ENCODE measurements around the gene WIPF1.
A peak's percentile ranks its signal among the peaks of the same experiment; 100 is the strongest.

Gene WIPF1

DNA sequence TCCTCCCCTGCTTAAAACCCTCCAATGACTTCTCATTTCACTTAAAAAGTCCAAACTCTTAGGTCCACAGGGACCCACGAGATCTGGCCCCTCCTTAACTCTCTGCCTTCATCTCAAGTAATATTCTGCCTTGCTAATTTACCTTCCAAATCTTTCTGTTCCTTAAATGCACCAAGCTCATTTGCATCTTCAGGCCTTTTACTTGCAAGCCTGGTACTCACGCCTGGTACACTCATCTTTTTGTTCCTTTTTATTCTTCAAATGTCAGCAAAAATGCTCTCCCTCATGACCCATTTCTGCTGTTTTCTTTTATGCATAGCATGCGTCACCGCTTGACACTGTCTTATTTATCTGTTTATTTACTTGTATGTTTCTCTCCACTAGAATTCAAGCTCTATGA is 2.7 kb upstream of the WIPF1 start:
- no peaks in the 10 kb centered on the region for H3K36me3 ChIP-seq (ENCODE audit: control insufficient read depth in 2 of 2, insufficient read depth in 2 of 2, low read length in 2 of 2)
- no peak overlapping the region for H3K4me3 ChIP-seq (ENCODE audit: low read length in 2 of 2)
- H3K27ac ChIP-seq (ENCODE audit: low read depth in 2 of 2, low read length in 2 of 2), result peak overlapping the region; percentile 64
- H3K9me3 ChIP-seq (ENCODE audit: control insufficient read depth in 2 of 2, low read length in 2 of 2), result no peaks in the 10 kb centered on the region
- no peak overlapping the region for H3K9ac ChIP-seq (ENCODE audit: low read depth in 1 of 2, low read length in 2 of 2)
- no peaks in the 10 kb centered on the region for H3K27me3 ChIP-seq (ENCODE audit: control insufficient read depth in 2 of 2, insufficient read depth in 2 of 2, low read length in 2 of 2)
- peaks cover 5 to 12% of the 10 kb centered on the region in 2 donors for H3K4me1 ChIP-seq (ENCODE audit: control insufficient read depth in 2 of 2, insufficient read depth in 2 of 2, low read length in 2 of 2)

DNA sequence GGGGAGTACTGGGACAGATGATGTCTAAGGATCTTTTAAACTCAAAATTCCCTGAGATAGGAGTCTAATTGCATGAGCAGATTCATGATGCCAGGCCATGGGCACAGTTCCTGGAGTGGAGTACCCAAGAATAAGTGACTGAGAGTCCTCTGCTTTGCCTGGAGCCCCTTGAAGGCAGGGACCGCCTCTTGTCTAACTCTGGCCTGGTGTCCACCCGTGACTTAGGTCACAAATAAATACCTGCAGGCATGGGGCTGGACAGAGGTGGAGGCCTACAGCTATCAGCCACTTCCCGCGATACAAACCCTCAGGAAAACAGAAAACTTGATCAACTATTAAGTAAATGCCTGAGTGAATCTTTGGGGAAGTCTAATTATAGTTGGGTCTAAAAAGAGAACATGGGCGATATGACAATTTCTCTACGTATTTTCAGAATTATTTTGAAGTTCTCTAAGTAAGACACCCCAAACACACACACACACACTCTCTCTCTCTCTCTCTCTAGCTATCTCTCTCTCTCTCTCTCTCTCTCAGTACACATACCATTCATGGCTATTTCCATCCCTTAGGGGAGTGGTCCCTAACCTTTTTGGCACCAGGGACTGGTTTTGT is 1.8 kb upstream of the WIPF1 start:
- Histone ChIP-seq H3K27me3 (ENCODE audit: control insufficient read depth in 2 of 2, insufficient read depth in 2 of 2, low read length in 2 of 2) (no peaks in the 10 kb centered on the region), H3K4me1 (ENCODE audit: control insufficient read depth in 2 of 2, insufficient read depth in 2 of 2, low read length in 2 of 2) (peaks cover 5 to 12% of the 10 kb centered on the region in 2 donors), H3K27ac (ENCODE audit: low read depth in 2 of 2, low read length in 2 of 2) (peak overlapping the region; percentile 64), H3K9me3 (ENCODE audit: control insufficient read depth in 2 of 2, low read length in 2 of 2) (no peaks in the 10 kb centered on the region), H3K36me3 (ENCODE audit: control insufficient read depth in 2 of 2, insufficient read depth in 2 of 2, low read length in 2 of 2) (no peaks in the 10 kb centered on the region), H3K9ac (ENCODE audit: low read depth in 1 of 2, low read length in 2 of 2) (no peak overlapping the region), H3K4me3 (ENCODE audit: low read length in 2 of 2) (peak overlapping the region in 1 of 2 donors; percentile 3)

DNA sequence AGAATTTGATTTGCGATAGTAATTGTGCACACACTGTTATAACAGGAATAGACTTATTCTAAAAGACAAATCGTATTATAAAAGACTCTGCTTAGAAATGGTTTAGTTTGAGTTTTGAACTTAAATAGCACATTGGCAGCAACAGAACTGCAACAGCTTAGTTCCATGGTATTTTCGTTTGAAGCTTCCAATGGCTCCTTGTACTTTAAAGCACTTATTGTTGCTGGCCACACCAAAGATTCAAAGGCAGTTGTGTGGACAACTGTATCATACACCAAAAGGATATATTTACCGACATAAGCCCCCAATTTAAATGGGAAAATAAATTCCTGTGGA is 627 bp downstream of the WIPF1 start:
- peak overlapping the region; percentile 64 to 86 for H3K27ac ChIP-seq (ENCODE audit: low read depth in 2 of 2, low read length in 2 of 2)
- H3K4me3 ChIP-seq (ENCODE audit: low read length in 2 of 2), result peak overlapping the region; percentile 40 to 63
- no peaks in the 10 kb centered on the region for H3K9me3 ChIP-seq (ENCODE audit: control insufficient read depth in 2 of 2, low read length in 2 of 2)
- no peaks in the 10 kb centered on the region for H3K36me3 ChIP-seq (ENCODE audit: control insufficient read depth in 2 of 2, insufficient read depth in 2 of 2, low read length in 2 of 2)
- H3K4me1 ChIP-seq (ENCODE audit: control insufficient read depth in 2 of 2, insufficient read depth in 2 of 2, low read length in 2 of 2), result peaks cover 5 to 12% of the 10 kb centered on the region in 2 donors
- H3K27me3 ChIP-seq (ENCODE audit: control insufficient read depth in 2 of 2, insufficient read depth in 2 of 2, low read length in 2 of 2), result no peaks in the 10 kb centered on the region
- peak overlapping the region; percentile 42 to 55 for H3K9ac ChIP-seq (ENCODE audit: low read depth in 1 of 2, low read length in 2 of 2)

GRCh38 chr2:174595891-174596397 is 1.7 kb downstream of the WIPF1 start:
- Histone ChIP-seq H3K36me3 (ENCODE audit: control insufficient read depth in 2 of 2, insufficient read depth in 2 of 2, low read length in 2 of 2) (no peaks in the 10 kb centered on the region), H3K4me1 (ENCODE audit: control insufficient read depth in 2 of 2, insufficient read depth in 2 of 2, low read length in 2 of 2) (peaks cover 5 to 12% of the 10 kb centered on the region in 2 donors), H3K9ac (ENCODE audit: low read depth in 1 of 2, low read length in 2 of 2) (peak overlapping the region; percentile 29 to 54), H3K27ac (ENCODE audit: low read depth in 2 of 2, low read length in 2 of 2) (peak overlapping the region; percentile 59 to 86), H3K4me3 (ENCODE audit: low read length in 2 of 2) (peak overlapping the region; percentile 54 to 63), H3K9me3 (ENCODE audit: control insufficient read depth in 2 of 2, low read length in 2 of 2) (no peaks in the 10 kb centered on the region), H3K27me3 (ENCODE audit: control insufficient read depth in 2 of 2, insufficient read depth in 2 of 2, low read length in 2 of 2) (no peaks in the 10 kb centered on the region)

DNA sequence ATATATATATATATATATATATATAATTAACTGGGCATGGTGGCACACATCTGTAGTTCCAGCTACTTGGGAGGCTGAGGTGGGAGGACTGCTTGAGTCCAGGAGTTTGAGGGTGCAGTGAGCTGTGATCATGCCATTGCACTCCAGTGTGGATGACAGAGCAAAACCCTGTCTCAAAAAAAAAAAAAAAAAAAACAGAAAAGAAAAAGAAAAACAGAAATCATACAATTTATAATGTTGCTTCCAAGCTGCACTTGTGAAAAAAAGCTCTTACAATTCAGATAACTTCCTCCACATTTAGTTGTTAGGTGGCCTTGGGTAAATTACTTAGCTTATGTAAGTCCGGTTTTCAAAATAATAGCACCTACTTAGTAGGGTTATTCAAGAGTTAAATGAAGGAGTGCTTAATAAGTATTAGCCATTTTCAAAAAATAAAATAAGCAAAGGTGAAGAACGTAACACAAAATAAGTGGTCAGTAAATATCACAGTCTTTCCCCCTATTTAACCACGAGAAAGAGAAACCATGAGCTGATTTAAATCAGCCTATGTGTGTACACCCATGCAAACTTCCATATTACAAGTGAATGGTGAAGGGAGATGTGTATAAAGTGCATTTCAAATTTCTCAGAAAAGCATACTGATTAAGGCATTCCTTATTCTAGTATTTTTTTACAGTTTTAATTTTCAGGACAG is 2.3 kb downstream of the WIPF1 start:
- H3K27me3 ChIP-seq (ENCODE audit: control insufficient read depth in 2 of 2, insufficient read depth in 2 of 2, low read length in 2 of 2), result no peaks in the 10 kb centered on the region
- peak overlapping the region; percentile 59 to 86 for H3K27ac ChIP-seq (ENCODE audit: low read depth in 2 of 2, low read length in 2 of 2)
- H3K4me1 ChIP-seq (ENCODE audit: control insufficient read depth in 2 of 2, insufficient read depth in 2 of 2, low read length in 2 of 2), result peaks cover 5 to 14% of the 10 kb centered on the region in 2 donors
- H3K4me3 ChIP-seq (ENCODE audit: low read length in 2 of 2), result peak overlapping the region in 1 of 2 donors; percentile 63
- H3K9ac ChIP-seq (ENCODE audit: low read depth in 1 of 2, low read length in 2 of 2), result peak overlapping the region in 1 of 2 donors; percentile 35
- H3K9me3 ChIP-seq (ENCODE audit: control insufficient read depth in 2 of 2, low read length in 2 of 2), result no peaks in the 10 kb centered on the region
- no peaks in the 10 kb centered on the region for H3K36me3 ChIP-seq (ENCODE audit: control insufficient read depth in 2 of 2, insufficient read depth in 2 of 2, low read length in 2 of 2)

GRCh38 chr2:174594456-174594855 is 3.1 kb downstream of the WIPF1 start:
- peak overlapping the region; percentile 7 to 45 for H3K4me3 ChIP-seq (ENCODE audit: low read length in 2 of 2)
- H3K27ac ChIP-seq (ENCODE audit: low read depth in 2 of 2, low read length in 2 of 2), result peak overlapping the region; percentile 62 to 66

GRCh38 chr2:174593574-174594203 is 3.9 kb downstream of the WIPF1 start:
- Histone ChIP-seq H3K4me3 (ENCODE audit: low read length in 2 of 2) (peak overlapping the region; percentile 39 to 45), H3K4me1 (ENCODE audit: control insufficient read depth in 2 of 2, insufficient read depth in 2 of 2, low read length in 2 of 2) (peaks cover 2 to 12% of the 10 kb centered on the region in 2 donors), H3K27me3 (ENCODE audit: control insufficient read depth in 2 of 2, insufficient read depth in 2 of 2, low read length in 2 of 2) (no peaks in the 10 kb centered on the region), H3K9me3 (ENCODE audit: control insufficient read depth in 2 of 2, low read length in 2 of 2) (no peaks in the 10 kb centered on the region), H3K27ac (ENCODE audit: low read depth in 2 of 2, low read length in 2 of 2) (peak overlapping the region; percentile 66 to 79), H3K9ac (ENCODE audit: low read depth in 1 of 2, low read length in 2 of 2) (peak overlapping the region; percentile 26), H3K36me3 (ENCODE audit: control insufficient read depth in 2 of 2, insufficient read depth in 2 of 2, low read length in 2 of 2) (no peaks in the 10 kb centered on the region)

More at GRCh38 chr2:174594456-174594855, 3.1 kb downstream of the WIPF1 start:
- Histone ChIP-seq H3K4me1 (ENCODE audit: control insufficient read depth in 2 of 2, insufficient read depth in 2 of 2, low read length in 2 of 2) (peaks cover 5 to 16% of the 10 kb centered on the region in 2 donors), H3K9me3 (ENCODE audit: control insufficient read depth in 2 of 2, low read length in 2 of 2) (no peaks in the 10 kb centered on the region), H3K27me3 (ENCODE audit: control insufficient read depth in 2 of 2, insufficient read depth in 2 of 2, low read length in 2 of 2) (no peaks in the 10 kb centered on the region), H3K36me3 (ENCODE audit: control insufficient read depth in 2 of 2, insufficient read depth in 2 of 2, low read length in 2 of 2) (no peaks in the 10 kb centered on the region), H3K9ac (ENCODE audit: low read depth in 1 of 2, low read length in 2 of 2) (peak overlapping the region in 1 of 2 donors; percentile 56)

DNA sequence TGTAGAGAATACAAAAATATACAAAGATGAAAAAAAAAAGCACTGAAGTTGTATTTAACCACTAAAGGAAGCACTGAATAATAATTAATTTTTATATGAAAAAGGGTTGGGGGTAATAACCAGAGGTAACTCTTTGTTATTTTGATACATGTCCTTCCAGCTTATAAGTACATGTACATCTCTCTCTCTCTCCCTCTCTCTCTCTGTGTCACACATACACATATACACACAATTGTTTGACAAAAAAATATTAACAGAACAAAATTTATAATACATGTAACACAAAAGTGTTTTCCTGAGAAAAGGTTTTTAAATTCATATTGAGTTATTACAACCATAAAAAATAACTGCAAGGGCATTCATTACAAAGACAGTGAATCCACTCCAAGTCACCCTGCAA is 4.6 kb downstream of the WIPF1 start:
- Histone ChIP-seq H3K27ac (ENCODE audit: low read depth in 2 of 2, low read length in 2 of 2) (peak overlapping the region; percentile 61 to 69), H3K4me1 (ENCODE audit: control insufficient read depth in 2 of 2, insufficient read depth in 2 of 2, low read length in 2 of 2) (peaks cover 0 to 6% of the 10 kb centered on the region in 2 donors)

DNA sequence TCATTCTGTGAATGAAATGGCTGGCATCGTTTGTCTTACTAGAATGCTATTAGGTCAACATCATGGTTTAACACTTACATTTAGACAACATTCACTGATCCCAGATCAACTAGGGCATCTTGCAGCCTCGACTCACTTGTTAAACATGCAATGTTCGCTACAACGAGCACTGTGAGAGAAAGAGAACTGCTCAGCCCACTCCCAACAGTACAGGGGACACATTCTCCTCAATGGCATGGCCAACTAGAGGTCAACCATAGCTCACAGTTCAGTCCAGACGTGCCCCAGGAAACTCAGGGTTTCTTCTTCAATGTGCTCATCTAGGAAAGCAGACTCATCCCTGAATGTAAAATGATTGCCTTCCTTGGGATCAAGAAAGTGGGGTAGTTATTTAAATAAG is 5.9 kb downstream of the WIPF1 start:
- no peaks in the 10 kb centered on the region for H3K27me3 ChIP-seq (ENCODE audit: control insufficient read depth in 2 of 2, insufficient read depth in 2 of 2, low read length in 2 of 2)
- no peaks in the 10 kb centered on the region for H3K36me3 ChIP-seq (ENCODE audit: control insufficient read depth in 2 of 2, insufficient read depth in 2 of 2, low read length in 2 of 2)
- H3K9me3 ChIP-seq (ENCODE audit: control insufficient read depth in 2 of 2, low read length in 2 of 2), result no peaks in the 10 kb centered on the region
- no peak overlapping the region for H3K9ac ChIP-seq (ENCODE audit: low read depth in 1 of 2, low read length in 2 of 2)
- peaks cover 0 to 4% of the 10 kb centered on the region in 2 donors for H3K4me1 ChIP-seq (ENCODE audit: control insufficient read depth in 2 of 2, insufficient read depth in 2 of 2, low read length in 2 of 2)
- H3K4me3 ChIP-seq (ENCODE audit: low read length in 2 of 2), result no peak overlapping the region
- peak overlapping the region in 1 of 2 donors; percentile 20 for H3K27ac ChIP-seq (ENCODE audit: low read depth in 2 of 2, low read length in 2 of 2)

More for the DNA sequence above, 4.6 kb downstream of the WIPF1 start:
- Histone ChIP-seq H3K4me3 (ENCODE audit: low read length in 2 of 2) (peak overlapping the region in 1 of 2 donors; percentile 38), H3K36me3 (ENCODE audit: control insufficient read depth in 2 of 2, insufficient read depth in 2 of 2, low read length in 2 of 2) (no peaks in the 10 kb centered on the region), H3K9ac (ENCODE audit: low read depth in 1 of 2, low read length in 2 of 2) (no peak overlapping the region), H3K27me3 (ENCODE audit: control insufficient read depth in 2 of 2, insufficient read depth in 2 of 2, low read length in 2 of 2) (no peaks in the 10 kb centered on the region), H3K9me3 (ENCODE audit: control insufficient read depth in 2 of 2, low read length in 2 of 2) (no peaks in the 10 kb centered on the region)
